GM23338 (cell line): ENCODE data around the gene PSMD6. TPM values are rescaled to one million over a fixed set of nuclear protein-coding genes. Genes with fewer than 3 reads are reported as not detected.

Source experiments
- ATAC-seq: fragments of 200-7000 bp; cut with Tn5 transposase; 3 replicates; pipeline ENCODE4 v1.9.1; 2020
- DNase-seq: peaks from one replicate; pipeline ENCODE4 v3.0.0-alpha.2; 2015; ENCODE audit warnings: low spot score
- H2AFZ ChIP-seq: fragments of 200-600 bp; sonication (generic); 2 replicates; pipeline ENCODE4 v1.8.0; 2016; ENCODE audit warnings: antibody characterized with exemption, mild to moderate bottlenecking, moderate library complexity
- H3F3A ChIP-seq: fragments of 200-600 bp; sonication (generic); replicated peaks from 2 replicates; pipeline ENCODE4 v1.8.0; 2017; ENCODE audit warnings: antibody characterized with exemption, mixed run types, low read depth
- H3K27ac ChIP-seq: fragments of 200-600 bp; sonication (generic); 2 replicates; pipeline ENCODE4 v1.6.1; 2016; ENCODE audit warnings: low read depth
- H3K27me3 ChIP-seq: fragments of 200-600 bp; sonication (generic); 2 replicates; pipeline ENCODE4 v1.8.0; 2016; ENCODE audit warnings: mild to moderate bottlenecking, mixed run types, moderate library complexity; ENCODE audit not compliant: insufficient read depth
- H3K36me3 ChIP-seq: fragments of 200-600 bp; sonication (generic); 2 replicates; pipeline ENCODE4 v1.8.0; 2016; ENCODE audit warnings: mild to moderate bottlenecking; ENCODE audit not compliant: insufficient read depth
- H3K4me1 ChIP-seq: fragments of 200-600 bp; sonication (generic); 2 replicates; pipeline ENCODE4 v1.8.0; 2016; ENCODE audit warnings: mild to moderate bottlenecking, moderate library complexity; ENCODE audit not compliant: insufficient read depth
- H3K4me2 ChIP-seq: fragments of 200-600 bp; sonication (generic); 2 replicates; pipeline ENCODE4 v1.7.1; 2017; ENCODE audit warnings: mixed run types
- H3K4me3 ChIP-seq: fragments of 200-600 bp; sonication (generic); 2 replicates; pipeline ENCODE4 v1.6.1; 2016; ENCODE audit warnings: mixed run types
- H3K79me2 ChIP-seq: fragments of 200-600 bp; sonication (generic); replicated peaks from 2 replicates; pipeline ENCODE4 v1.8.0; 2017; ENCODE audit warnings: mild to moderate bottlenecking; ENCODE audit not compliant: insufficient read depth
- H3K9me2 ChIP-seq: fragments of 200-600 bp; sonication (generic); 2 replicates; pipeline ENCODE4 v1.8.0; 2017; ENCODE audit not compliant: insufficient read depth
- H4K20me1 ChIP-seq: fragments of 200-600 bp; sonication (generic); replicated peaks from 2 replicates; pipeline ENCODE4 v1.8.0; 2017; ENCODE audit warnings: mild to moderate bottlenecking; ENCODE audit not compliant: insufficient read depth
- H3K27ac Mint-ChIP-seq: 2 replicates; pipeline ENCODE4 v1.8.0; 2020; ENCODE audit warnings: inconsistent platforms, mild to moderate bottlenecking, moderate library complexity, mixed read lengths
- H3K27me3 Mint-ChIP-seq: 3 replicates; pipeline ENCODE4 v1.8.0; 2022; ENCODE audit warnings: low read depth, mild to moderate bottlenecking, moderate library complexity, mixed read lengths, inconsistent platforms; ENCODE audit not compliant: insufficient read depth, poor library complexity
- H3K36me3 Mint-ChIP-seq: 3 replicates; pipeline ENCODE4 v1.8.0; 2021; ENCODE audit warnings: low read depth, mild to moderate bottlenecking, inconsistent platforms, moderate library complexity, mixed read lengths
- H3K4me1 Mint-ChIP-seq: 3 replicates; pipeline ENCODE4 v1.8.0; 2020; ENCODE audit warnings: mild to moderate bottlenecking, inconsistent platforms, mixed read lengths
- H3K4me3 Mint-ChIP-seq: 3 replicates; pipeline ENCODE4 v1.8.0; 2021; ENCODE audit warnings: moderate library complexity, mild to moderate bottlenecking, inconsistent platforms, mixed read lengths
- H3K9me3 Mint-ChIP-seq: 3 replicates; pipeline ENCODE4 v1.8.0; 2020; ENCODE audit warnings: moderate library complexity, mild to moderate bottlenecking, inconsistent platforms, mixed read lengths
- CREB1 ChIP-seq: fragments of 250-450 bp; sonication (Bioruptor Pico); IDR thresholded peaks from 2 replicates; pipeline ENCODE4 v1.5.0; 2020; ENCODE audit warnings: low read depth, mild to moderate bottlenecking, moderate library complexity
- CTCF ChIP-seq, 2 experiments: fragments of 200-600 bp in 1 of 2; sonication (generic) in 1 of 2; conservative IDR thresholded peaks; 2 replicates each; pipeline versions ENCODE4 v1.5.1 to v1.6.1; 2016 to 2017; ENCODE audit warnings: antibody characterized with exemption in 2 of 2, low read depth in 2 of 2, mild to moderate bottlenecking in 2 of 2, moderate library complexity in 1 of 2
- ETS1 ChIP-seq: IDR thresholded peaks from 2 replicates; pipeline ENCODE4 v1.6.1; 2016; ENCODE audit warnings: antibody characterized with exemption
- EZH2 ChIP-seq: fragments of 200-600 bp; sonication (generic); IDR thresholded peaks from one replicate; pipeline ENCODE4 v1.8.0; 2017; ENCODE audit warnings: antibody characterized with exemption, mild to moderate bottlenecking, low read depth; ENCODE audit not compliant: unreplicated experiment
- EZH2phosphoT487 ChIP-seq: fragments of 200-600 bp; sonication (generic); IDR thresholded peaks from one replicate; pipeline ENCODE4 v1.8.1; 2018; ENCODE audit warnings: antibody characterized with exemption; ENCODE audit not compliant: unreplicated experiment
- REST ChIP-seq: IDR thresholded peaks from one replicate; pipeline ENCODE4 v1.6.1; 2018; ENCODE audit warnings: antibody characterized with exemption; ENCODE audit not compliant: unreplicated experiment
- STAT1 ChIP-seq: IDR thresholded peaks from one replicate; pipeline ENCODE4 v1.6.1; 2016; ENCODE audit warnings: antibody characterized with exemption; ENCODE audit not compliant: unreplicated experiment
- ZNF114 ChIP-seq: fragments of 250-450 bp; sonication (Bioruptor Pico); IDR thresholded peaks from 2 replicates; pipeline ENCODE4 v1.5.0; 2020; ENCODE audit warnings: mild to moderate bottlenecking, moderate library complexity
- ZNF331 ChIP-seq: fragments of 250-450 bp; sonication (Bioruptor Pico); IDR thresholded peaks from 2 replicates; pipeline ENCODE4 v1.5.0; 2020; ENCODE audit warnings: low read depth, mild to moderate bottlenecking, moderate library complexity
- ZNF462 ChIP-seq: fragments of 250-450 bp; sonication (Bioruptor Pico); IDR thresholded peaks from 2 replicates; pipeline ENCODE4 v1.5.0; 2020; ENCODE audit warnings: mild to moderate bottlenecking, moderate library complexity
- polyA plus RNA-seq: library from polyadenylated mRNA; unstranded; fragments of >200 nt; fragmentation: Nextera tagmentation; extraction: Ambion mirVana; gene quantifications from 2 replicates; pipeline ENCODE4 v1.2.1, GENCODE V29; 2016
- total RNA-seq: library from RNA; depleted of rRNA; stranded (reverse); fragments of >200 nt; shearing (Covaris generic); gene quantifications from 2 replicates; pipeline ENCODE4 v1.2.3, GENCODE V29; 2014

Gene PSMD6
- total and polyA plus RNA-seq, 2 experiments from 2014 or later: 98.1 to 205 TPM

GRCh38 chr3:63975723-63976122, 47.6 kb downstream of the PSMD6 start (continued):
- no peak for TF ChIP-seq ZNF462 (CRISPR knock-in tag)
- no peak for TF ChIP-seq CTCF (conservative IDR thresholded peaks at IDR 0.05; ENCODE audit: low read depth in 2 of 2)
- no peak for TF ChIP-seq CREB1 (CRISPR knock-in tag)
- TF ChIP-seq EZH2: no peak
- TF ChIP-seq EZH2phosphoT487: no peak

GRCh38 chr3:63974451-63974850, 48.8 kb downstream of the PSMD6 start:
- H3K4me2 ChIP-seq: no peak overlapping the region
- H3K27me3 ChIP-seq: no peaks in the 10 kb centered on the region
- H3K36me3 ChIP-seq: no peaks in the 10 kb centered on the region
- no peaks in the 10 kb centered on the region for H4K20me1 ChIP-seq
- Mint-ChIP-seq H3K36me3 (no peaks in the 10 kb centered on the region), H3K4me1 (peaks cover 50% of the 10 kb centered on the region), H3K27ac (no peak overlapping the region), H3K9me3 (no peaks in the 10 kb centered on the region), H3K27me3 (no peaks in the 10 kb centered on the region), H3K4me3 (no peak overlapping the region)
- H3K4me3 ChIP-seq: no peak overlapping the region
- no peaks in the 10 kb centered on the region for H3K9me2 ChIP-seq
- ATAC-seq: no peak
- H3F3A ChIP-seq: no peaks in the 10 kb centered on the region
- H2AFZ ChIP-seq: no peak overlapping the region
- H3K79me2 ChIP-seq: peaks cover 38% of the 10 kb centered on the region
- DNase-seq: no peak
- H3K27ac ChIP-seq: no peak overlapping the region
- H3K4me1 ChIP-seq: peaks cover 41% of the 10 kb centered on the region
- TF ChIP-seq ETS1: no peak
- TF ChIP-seq EZH2phosphoT487: no peak
- TF ChIP-seq ZNF331: no peak
- TF ChIP-seq CTCF (conservative IDR thresholded peaks at IDR 0.05; ENCODE audit: low read depth in 2 of 2): no peak
- TF ChIP-seq CREB1 (CRISPR knock-in tag): no peak
- no peak for TF ChIP-seq ZNF114 (CRISPR knock-in tag)
- TF ChIP-seq REST: no peak
- TF ChIP-seq STAT1: no peak
